ENCODE results near the gene DYSF.

The DYSF gene

GRCh38 chr2:71607151-71607889, 154.0 kb downstream of the DYSF start:
- H3K4me3 Mint-ChIP-seq: no peak overlapping the region
- H3K27me3 Mint-ChIP-seq: peaks cover 24% of the 10 kb centered on the region
- no peak for ATAC-seq (ENCODE audit: low read depth)
- no peaks in the 10 kb centered on the region for H3K36me3 Mint-ChIP-seq
- no peak overlapping the region for H3K27ac Mint-ChIP-seq
- no peaks in the 10 kb centered on the region for H3K9me3 Mint-ChIP-seq
- peaks cover 2% of the 10 kb centered on the region for H3K4me1 Mint-ChIP-seq
- DNase-seq (ENCODE audit: low spot score in 2 of 2): no peak

GRCh38 chr2:71608034-71608433, 154.7 kb downstream of the DYSF start:
- no peaks in the 10 kb centered on the region for H3K36me3 Mint-ChIP-seq
- H3K4me1 Mint-ChIP-seq: peaks cover 2% of the 10 kb centered on the region
- peaks cover 25% of the 10 kb centered on the region for H3K27me3 Mint-ChIP-seq
- no peak for ATAC-seq (ENCODE audit: low read depth)
- H3K27ac Mint-ChIP-seq: no peak overlapping the region
- H3K9me3 Mint-ChIP-seq: no peaks in the 10 kb centered on the region
- no peak for DNase-seq (ENCODE audit: low spot score in 2 of 2)
- no peak overlapping the region for H3K4me3 Mint-ChIP-seq

- Mint-ChIP-seq H3K36me3 (no peaks in the 10 kb centered on the region), H3K4me1 (peaks cover 2% of the 10 kb centered on the region), H3K9me3 (no peaks in the 10 kb centered on the region), H3K27ac (no peak overlapping the region), H3K4me3 (no peak overlapping the region), H3K27me3 (peaks cover 22% of the 10 kb centered on the region)
- DNase-seq (ENCODE audit: low spot score in 2 of 2) (no peak), ATAC-seq (ENCODE audit: low read depth) (no peak)
These were observed 155.1 kb downstream of the DYSF start for GRCh38 chr2:71608441-71608840.

GRCh38 chr2:71609029-71609428, 155.7 kb downstream of the DYSF start:
- Mint-ChIP-seq H3K9me3 (no peaks in the 10 kb centered on the region), H3K4me3 (no peak overlapping the region), H3K27ac (no peak overlapping the region), H3K4me1 (peaks cover 2% of the 10 kb centered on the region), H3K36me3 (no peaks in the 10 kb centered on the region), H3K27me3 (peaks cover 22% of the 10 kb centered on the region)
- ATAC-seq (ENCODE audit: low read depth) (no peak), DNase-seq (ENCODE audit: low spot score in 2 of 2) (no peak)

GRCh38 chr2:71609441-71609840, 156.1 kb downstream of the DYSF start:
- no peaks in the 10 kb centered on the region for H3K9me3 Mint-ChIP-seq
- peaks cover 21% of the 10 kb centered on the region for H3K27me3 Mint-ChIP-seq
- DNase-seq (ENCODE audit: low spot score in 2 of 2) (no peak), ATAC-seq (ENCODE audit: low read depth) (no peak)
- no peak overlapping the region for H3K4me3 Mint-ChIP-seq
- H3K36me3 Mint-ChIP-seq: no peaks in the 10 kb centered on the region
- H3K27ac Mint-ChIP-seq: no peak overlapping the region
- H3K4me1 Mint-ChIP-seq: peaks cover 2% of the 10 kb centered on the region

GRCh38 chr2:71609958-71610357, 156.6 kb downstream of the DYSF start:
- DNase-seq (ENCODE audit: low spot score in 2 of 2) (no peak), ATAC-seq (ENCODE audit: low read depth) (no peak)
- Mint-ChIP-seq H3K27me3 (peaks cover 20% of the 10 kb centered on the region), H3K4me3 (no peak overlapping the region), H3K4me1 (peaks cover 2% of the 10 kb centered on the region), H3K27ac (no peak overlapping the region), H3K9me3 (no peaks in the 10 kb centered on the region), H3K36me3 (no peaks in the 10 kb centered on the region)

- no peaks in the 10 kb centered on the region for H3K36me3 Mint-ChIP-seq
- ATAC-seq (ENCODE audit: low read depth): no peak
- H3K9me3 Mint-ChIP-seq: no peaks in the 10 kb centered on the region
- H3K27ac Mint-ChIP-seq: no peak overlapping the region
- H3K4me1 Mint-ChIP-seq: no peaks in the 10 kb centered on the region
- DNase-seq (ENCODE audit: low spot score in 2 of 2): no peak
- no peak overlapping the region for H3K4me3 Mint-ChIP-seq
- H3K27me3 Mint-ChIP-seq: peaks cover 18% of the 10 kb centered on the region
These were observed 157.3 kb downstream of the DYSF start for GRCh38 chr2:71610671-71611070.

GRCh38 chr2:71611247-71611646, 157.9 kb downstream of the DYSF start:
- ATAC-seq (ENCODE audit: low read depth) (no peak), DNase-seq (ENCODE audit: low spot score in 2 of 2) (no peak)
- Mint-ChIP-seq H3K27ac (no peak overlapping the region), H3K4me1 (no peaks in the 10 kb centered on the region), H3K4me3 (no peak overlapping the region), H3K27me3 (peaks cover 19% of the 10 kb centered on the region), H3K36me3 (no peaks in the 10 kb centered on the region), H3K9me3 (no peaks in the 10 kb centered on the region)

- no peak overlapping the region for H3K4me3 Mint-ChIP-seq
- H3K36me3 Mint-ChIP-seq: no peaks in the 10 kb centered on the region
- no peak for ATAC-seq (ENCODE audit: low read depth)
- peaks cover 18% of the 10 kb centered on the region for H3K27me3 Mint-ChIP-seq
- H3K4me1 Mint-ChIP-seq: no peaks in the 10 kb centered on the region
- no peaks in the 10 kb centered on the region for H3K9me3 Mint-ChIP-seq
- DNase-seq (ENCODE audit: low spot score in 2 of 2): no peak
- no peak overlapping the region for H3K27ac Mint-ChIP-seq
These were observed 158.6 kb downstream of the DYSF start for GRCh38 chr2:71611781-71612527.

GRCh38 chr2:71612581-71613402, 159.4 kb downstream of the DYSF start:
- H3K36me3 Mint-ChIP-seq: no peaks in the 10 kb centered on the region
- peaks cover 12% of the 10 kb centered on the region for H3K27me3 Mint-ChIP-seq

GRCh38 chr2:71613403-71613952, 160.1 kb downstream of the DYSF start:
- Mint-ChIP-seq H3K4me3 (no peak overlapping the region), H3K4me1 (no peaks in the 10 kb centered on the region), H3K9me3 (no peaks in the 10 kb centered on the region), H3K36me3 (no peaks in the 10 kb centered on the region), H3K27ac (no peak overlapping the region), H3K27me3 (peaks cover 9% of the 10 kb centered on the region)
- ATAC-seq (ENCODE audit: low read depth) (no peak), DNase-seq (ENCODE audit: low spot score in 2 of 2) (peak in 1 of 2 donors; percentile 0)

More at GRCh38 chr2:71612581-71613402, 159.4 kb downstream of the DYSF start:
- H3K4me3 Mint-ChIP-seq: no peak overlapping the region
- DNase-seq (ENCODE audit: low spot score in 2 of 2) (no peak), ATAC-seq (ENCODE audit: low read depth) (no peak)
- no peaks in the 10 kb centered on the region for H3K4me1 Mint-ChIP-seq
- H3K27ac Mint-ChIP-seq: no peak overlapping the region
- H3K9me3 Mint-ChIP-seq: no peaks in the 10 kb centered on the region

GRCh38 chr2:71613953-71614925, 160.9 kb downstream of the DYSF start:
- Mint-ChIP-seq H3K9me3 (no peaks in the 10 kb centered on the region), H3K27ac (no peak overlapping the region), H3K4me3 (no peak overlapping the region), H3K27me3 (peaks cover 9% of the 10 kb centered on the region), H3K36me3 (no peaks in the 10 kb centered on the region), H3K4me1 (no peaks in the 10 kb centered on the region)
- no peak for ATAC-seq (ENCODE audit: low read depth)
- DNase-seq (ENCODE audit: low spot score in 2 of 2): peak in 1 of 2 donors; percentile 5

All from memory B cell (primary cell).